Upper lobe of left lung (tissue), 6 donors: Measurements from ENCODE around the gene C12orf56. TPM values are rescaled to one million over a fixed set of nuclear protein-coding genes. Genes with fewer than 3 reads are reported as not detected.
"Not testable (repeated sequence)": the region's sequence is repeated elsewhere in the genome, so short reads cannot be mapped to it uniquely, and the experiment has no call there.

Source experiments
- ATAC-seq, 2 donors: fragments of 200-7000 bp; cut with Tn5 transposase; one replicate each; pipeline ENCODE4 v1.9.1; 2022; ENCODE audit warnings: mild to moderate bottlenecking in 2 of 2, moderate library complexity in 2 of 2; ENCODE audit not compliant: low FRiP score in 2 of 2
- DNase-seq, 2 donors: peaks; one replicate each; pipeline ENCODE4 v3.0.0-alpha.2; 2019 to 2020
- H3K27ac ChIP-seq, 4 donors: fragments of 200-600 bp; sonication (generic); one replicate each; pipeline ENCODE4 v1.5.1; 2016 to 2019
- H3K27me3 ChIP-seq, 4 donors: fragments of 200-600 bp; sonication (generic); one replicate each; pipeline ENCODE4 v1.5.1; 2017 to 2019
- H3K36me3 ChIP-seq, 4 donors: fragments of 200-600 bp; sonication (generic); one replicate each; pipeline ENCODE4 v1.5.1; 2016 to 2019
- H3K4me1 ChIP-seq, 4 donors: fragments of 200-600 bp; sonication (generic); one replicate each; pipeline ENCODE4 v1.5.1; 2018 to 2019
- H3K4me3 ChIP-seq, 4 donors: fragments of 200-600 bp; sonication (generic); one replicate each; pipeline ENCODE4 v1.5.1; 2017 to 2019; ENCODE audit warnings: mild to moderate bottlenecking in 2 of 4, moderate library complexity in 1 of 4
- H3K9me3 ChIP-seq, 4 donors: fragments of 200-600 bp; sonication (generic); one replicate each; pipeline ENCODE4 v1.5.1; 2018 to 2019
- EP300 ChIP-seq, 4 donors: sonication (generic); formaldehyde crosslinking; IDR thresholded peaks; one replicate each; pipeline ENCODE4 v1.5.1; 2017; ENCODE audit warnings: antibody characterized with exemption in 4 of 4, control low read depth in 2 of 4
- POLR2A ChIP-seq, 4 donors: fragments of 450-650 bp; IDR thresholded peaks; one replicate each; pipeline ENCODE4 v1.5.1; 2016 to 2017; ENCODE audit warnings: antibody characterized with exemption in 4 of 4, mild to moderate bottlenecking in 2 of 4
- POLR2AphosphoS5 ChIP-seq, 2 donors: sonication (generic); formaldehyde crosslinking; IDR thresholded peaks; one replicate each; pipeline ENCODE4 v1.5.1; 2017; ENCODE audit warnings: antibody characterized with exemption in 2 of 2
- WGBS, 2 donors: methylation state at CpG; one replicate each; pipeline ENCODE4 v1.1.5; 2017 to 2018; 5-methylcytosine and 5-hydroxymethylcytosine counted together
- total RNA-seq, 6 donors: library from RNA; depleted of rRNA in 4 of 6; stranded (reverse); fragments of >200 nt in 4 of 6; gene quantifications; one replicate each; pipeline versions ENCODE4 v1.1.0 to v1.2.1, GENCODE V29; 2016 to 2021
- TF ChIP-seq, protein P1 (sequence below), 6 experiments: fragments of 450-650 bp in 4 of 6; fragments of 200-600 bp in 2 of 6; sonication (generic) in 2 of 6; IDR thresholded peaks; one replicate each; pipeline ENCODE4 v1.5.1; 2016 to 2019; ENCODE audit warnings: antibody characterized with exemption in 6 of 6
- donor health status: DM: no; HTN: no; CAD: no; lungs with moderate emphysema.
- donor health status: DM: no; HTN: yes; CAD: no; lungs with severe emphysema.

Gene C12orf56
- total RNA-seq, 6 donors from 2014 or later, result not detected

DNA sequence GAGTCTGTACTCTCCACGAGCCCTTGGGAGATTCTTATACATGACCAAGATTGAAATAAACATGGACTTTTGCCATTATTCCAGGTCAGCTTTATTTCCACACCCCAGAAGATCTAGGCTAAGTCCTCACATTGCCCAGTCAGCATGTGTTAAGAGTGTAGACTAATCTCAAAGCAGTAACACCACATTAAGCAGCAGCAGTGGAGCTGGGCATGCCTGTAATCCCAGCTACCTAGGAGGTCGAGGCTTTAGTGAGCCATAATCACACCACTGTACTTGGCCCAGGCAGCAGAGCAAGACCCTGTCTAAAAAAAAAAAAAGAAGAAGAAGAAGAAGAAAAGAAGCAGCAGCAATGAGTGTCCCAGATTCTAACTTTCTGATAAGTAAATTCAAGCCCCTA lies 65.5 kb downstream of the C12orf56 start:
- Histone ChIP-seq H3K9me3 (no peaks in the 10 kb centered on the region), H3K4me3 (no peak overlapping the region), H3K27me3 (no peaks in the 10 kb centered on the region), H3K27ac (no peak overlapping the region), H3K4me1 (no peaks in the 10 kb centered on the region), H3K36me3 (no peaks in the 10 kb centered on the region)
- 50 to 60% methylated on average over 2 of the region's 2 CpGs for WGBS, 2 donors
- DNase-seq, result no peak
- TF ChIP-seq POLR2A (IDR thresholded peaks at IDR 0.05) (no peak), EP300 (IDR thresholded peaks at IDR 0.05) (no peak), POLR2AphosphoS5 (IDR thresholded peaks at IDR 0.05) (no peak)
- TF ChIP-seq, protein P1, sequence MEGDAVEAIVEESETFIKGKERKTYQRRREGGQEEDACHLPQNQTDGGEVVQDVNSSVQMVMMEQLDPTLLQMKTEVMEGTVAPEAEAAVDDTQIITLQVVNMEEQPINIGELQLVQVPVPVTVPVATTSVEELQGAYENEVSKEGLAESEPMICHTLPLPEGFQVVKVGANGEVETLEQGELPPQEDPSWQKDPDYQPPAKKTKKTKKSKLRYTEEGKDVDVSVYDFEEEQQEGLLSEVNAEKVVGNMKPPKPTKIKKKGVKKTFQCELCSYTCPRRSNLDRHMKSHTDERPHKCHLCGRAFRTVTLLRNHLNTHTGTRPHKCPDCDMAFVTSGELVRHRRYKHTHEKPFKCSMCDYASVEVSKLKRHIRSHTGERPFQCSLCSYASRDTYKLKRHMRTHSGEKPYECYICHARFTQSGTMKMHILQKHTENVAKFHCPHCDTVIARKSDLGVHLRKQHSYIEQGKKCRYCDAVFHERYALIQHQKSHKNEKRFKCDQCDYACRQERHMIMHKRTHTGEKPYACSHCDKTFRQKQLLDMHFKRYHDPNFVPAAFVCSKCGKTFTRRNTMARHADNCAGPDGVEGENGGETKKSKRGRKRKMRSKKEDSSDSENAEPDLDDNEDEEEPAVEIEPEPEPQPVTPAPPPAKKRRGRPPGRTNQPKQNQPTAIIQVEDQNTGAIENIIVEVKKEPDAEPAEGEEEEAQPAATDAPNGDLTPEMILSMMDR (IDR thresholded peaks at IDR 0.05), result no peak
- ATAC-seq, result no peak

DNA sequence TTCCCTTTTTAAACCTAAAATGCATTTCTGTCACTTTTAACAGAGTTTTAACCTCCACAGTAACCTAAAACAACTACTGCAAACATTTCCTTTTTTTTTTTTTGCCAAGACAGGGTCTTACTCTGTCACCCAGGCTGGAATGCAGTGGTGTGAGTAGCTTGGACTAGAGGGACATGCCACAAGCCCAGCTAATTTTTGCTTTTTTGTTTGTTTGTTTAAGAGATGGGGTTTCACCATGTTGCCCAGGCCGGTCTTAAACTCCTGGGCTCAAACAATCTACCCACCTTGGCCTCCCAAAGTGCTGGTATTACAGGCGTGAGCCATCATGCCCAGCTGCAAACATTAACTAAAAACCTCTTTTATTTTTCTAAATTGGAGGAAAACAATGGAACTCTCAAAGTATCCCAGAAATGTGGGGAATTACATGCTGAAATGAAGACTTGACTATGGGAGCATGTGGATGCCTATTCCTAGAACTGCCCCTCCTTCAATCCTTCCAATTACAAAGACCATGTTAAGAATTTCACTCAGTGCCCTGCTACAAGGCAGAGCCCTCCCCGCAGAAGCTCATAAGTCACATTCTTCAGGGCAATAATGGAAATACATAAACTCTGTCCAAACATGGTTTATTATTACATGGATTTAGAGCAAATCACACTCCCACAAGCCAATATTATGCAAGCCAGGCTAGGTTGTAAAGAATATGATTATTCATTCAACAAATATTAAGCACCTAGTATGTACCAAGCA lies 66.9 kb downstream of the C12orf56 start:
- TF ChIP-seq POLR2AphosphoS5 (IDR thresholded peaks at IDR 0.05), result no peak
- no peak for TF ChIP-seq EP300 (IDR thresholded peaks at IDR 0.05)
- TF ChIP-seq, protein P1 (IDR thresholded peaks at IDR 0.05), result no peak
- TF ChIP-seq POLR2A (IDR thresholded peaks at IDR 0.05), result no peak
- no peak for DNase-seq
- Histone ChIP-seq H3K36me3 (no peaks in the 10 kb centered on the region), H3K4me3 (no peak overlapping the region), H3K4me1 (no peaks in the 10 kb centered on the region), H3K9me3 (no peaks in the 10 kb centered on the region), H3K27ac (no peak overlapping the region), H3K27me3 (no peaks in the 10 kb centered on the region)
- WGBS, 2 donors, result 81 to 86% methylated on average over 3 of the region's 3 CpGs
- no peak for ATAC-seq

DNA sequence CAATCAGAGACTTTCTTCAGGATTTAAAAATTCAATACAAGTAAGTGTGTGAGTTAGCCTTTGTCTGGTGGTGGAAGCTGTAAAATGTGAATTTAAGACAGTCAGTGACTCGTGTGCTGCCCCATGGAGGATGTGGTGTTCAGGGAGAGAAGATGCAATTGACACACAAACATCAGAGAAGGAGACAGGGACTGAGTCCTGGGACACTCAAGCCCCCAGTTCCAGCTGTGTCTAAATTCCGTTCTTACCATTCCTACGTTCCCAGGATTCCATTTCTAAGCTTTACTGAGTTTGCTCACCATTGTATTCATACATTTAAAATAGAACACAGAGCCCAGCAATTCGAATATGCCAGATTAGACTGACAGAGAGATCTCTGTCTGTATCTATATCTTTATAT lies 67.6 kb downstream of the C12orf56 start:
- Histone ChIP-seq H3K4me1 (no peaks in the 10 kb centered on the region), H3K36me3 (no peaks in the 10 kb centered on the region), H3K9me3 (no peaks in the 10 kb centered on the region), H3K27me3 (no peaks in the 10 kb centered on the region), H3K27ac (no peak overlapping the region), H3K4me3 (no peak overlapping the region)
- 78 to 79% methylated on average over 4 of the region's 4 CpGs for WGBS, 2 donors
- TF ChIP-seq POLR2A (IDR thresholded peaks at IDR 0.05) (no peak), EP300 (IDR thresholded peaks at IDR 0.05) (no peak), POLR2AphosphoS5 (IDR thresholded peaks at IDR 0.05) (no peak)
- TF ChIP-seq, protein P1 (IDR thresholded peaks at IDR 0.05), result no peak
- DNase-seq (no peak), ATAC-seq (no peak)

DNA sequence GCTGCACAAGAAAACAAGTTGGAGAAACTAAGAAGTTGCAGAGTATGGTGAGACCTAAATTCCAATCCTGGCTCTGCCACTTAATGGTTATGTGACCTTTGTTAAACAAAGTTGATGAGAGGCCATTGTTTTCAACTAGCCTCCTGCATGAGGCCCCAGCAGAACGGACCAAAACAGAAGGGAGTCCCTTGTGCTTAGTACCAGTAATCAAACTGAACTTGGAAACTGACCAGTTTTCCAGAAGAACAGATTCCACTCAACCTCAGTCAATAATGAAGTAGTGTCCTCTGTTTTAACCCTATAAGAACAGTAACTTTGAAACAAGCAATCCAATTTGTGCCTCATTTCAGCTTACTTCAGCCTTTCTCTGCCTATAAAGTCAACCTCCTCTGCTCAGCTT lies 69.9 kb downstream of the C12orf56 start:
- DNase-seq (no peak), ATAC-seq (no peak)
- H3K27me3 ChIP-seq, result no peaks in the 10 kb centered on the region
- H3K27ac ChIP-seq, result no peak overlapping the region
- WGBS, 2 donors, result 36 to 50% methylated on average over 1 of the region's 1 CpG
- H3K9me3 ChIP-seq, result no peaks in the 10 kb centered on the region
- H3K4me3 ChIP-seq, result no peak overlapping the region
- TF ChIP-seq POLR2AphosphoS5 (IDR thresholded peaks at IDR 0.05), result no peak
- no peak for TF ChIP-seq EP300 (IDR thresholded peaks at IDR 0.05)
- no peak for TF ChIP-seq POLR2A (IDR thresholded peaks at IDR 0.05)
- TF ChIP-seq, protein P1 (IDR thresholded peaks at IDR 0.05), result no peak
- H3K4me1 ChIP-seq, result no peaks in the 10 kb centered on the region
- no peaks in the 10 kb centered on the region for H3K36me3 ChIP-seq

DNA sequence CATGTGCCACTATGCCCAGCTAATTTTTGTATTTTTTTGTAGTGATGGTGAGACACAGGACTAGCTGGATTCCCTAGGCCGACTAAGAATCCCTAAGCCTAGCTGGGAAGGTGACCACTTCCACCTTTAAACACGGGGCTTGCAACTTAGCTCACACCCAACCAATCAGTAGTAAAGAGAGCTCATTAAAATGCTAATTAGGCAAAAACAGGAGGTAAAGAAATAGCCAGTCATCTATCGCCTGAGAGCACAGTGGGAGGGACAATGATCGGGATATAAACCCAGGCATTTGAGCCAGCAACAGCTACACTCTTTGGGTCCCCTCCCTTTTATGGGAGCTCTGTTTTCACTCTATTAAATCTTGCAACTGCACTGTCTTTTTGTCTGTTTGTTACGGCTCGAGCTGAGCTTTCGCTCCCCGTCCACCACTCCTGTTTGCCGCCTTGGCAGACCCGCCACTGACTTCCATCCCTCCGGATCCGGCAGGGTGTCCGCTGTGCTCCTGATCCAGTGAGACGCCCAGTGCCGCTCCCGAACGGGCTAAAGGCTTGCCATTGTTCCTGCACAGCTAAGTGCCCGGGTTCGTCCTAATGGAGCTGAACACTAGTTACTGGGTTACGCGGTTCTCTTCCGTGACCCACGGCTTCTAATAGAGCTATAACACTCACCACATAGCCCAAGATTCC lies 70.9 kb downstream of the C12orf56 start:
- H3K27me3 ChIP-seq, H3K36me3 ChIP-seq, H3K4me3 ChIP-seq, H3K4me1 ChIP-seq, H3K27ac ChIP-seq, H3K9me3 ChIP-seq, ATAC-seq: not testable (repeated sequence)
- peak in 1 of 2 donors; percentile 39 for DNase-seq
- 91 to 94% methylated on average over 23 of the region's 23 CpGs for WGBS, 2 donors
